ENCODE measurements around the gene ALK.

The ALK gene

DNA sequence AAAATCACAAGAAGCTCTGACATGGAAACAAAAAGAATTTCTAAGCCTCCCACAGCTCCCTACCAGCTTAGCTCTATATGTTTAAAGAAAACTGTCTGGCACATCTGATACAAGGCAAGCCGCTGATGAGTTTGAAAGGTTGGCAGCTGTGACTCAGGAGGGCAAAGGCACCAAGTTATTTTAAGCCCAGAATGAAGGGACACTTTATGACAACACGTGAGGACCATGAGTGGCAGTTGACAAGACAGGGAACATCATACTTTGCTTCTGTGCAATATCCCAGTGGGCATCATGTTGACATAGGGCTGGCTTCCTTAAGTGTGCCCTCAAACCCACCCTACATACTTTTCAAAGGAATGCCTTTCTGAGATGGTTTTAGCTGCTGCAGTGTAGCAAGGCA, 533.3 kb downstream of the ALK start:
- no peak for DNase-seq

DNA sequence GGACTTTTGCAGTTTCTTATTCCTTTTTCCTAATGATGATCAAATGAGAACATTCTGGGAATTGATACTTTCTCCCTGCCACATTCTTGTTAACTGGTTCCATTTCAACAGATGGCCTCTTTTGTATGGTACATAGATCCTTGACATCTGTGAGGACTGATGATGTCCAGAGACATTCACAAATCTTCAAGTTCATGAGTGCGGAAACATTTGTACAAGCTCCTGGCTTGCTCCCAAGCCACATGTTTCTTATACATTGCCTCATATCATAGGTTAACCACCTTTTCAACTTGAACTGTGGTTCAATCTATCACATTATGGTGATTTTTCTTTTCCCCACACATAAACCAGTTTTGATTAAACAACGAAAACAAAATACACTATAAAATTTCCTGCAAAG, 538.9 kb downstream of the ALK start:
- peak; percentile 7 for DNase-seq

DNA sequence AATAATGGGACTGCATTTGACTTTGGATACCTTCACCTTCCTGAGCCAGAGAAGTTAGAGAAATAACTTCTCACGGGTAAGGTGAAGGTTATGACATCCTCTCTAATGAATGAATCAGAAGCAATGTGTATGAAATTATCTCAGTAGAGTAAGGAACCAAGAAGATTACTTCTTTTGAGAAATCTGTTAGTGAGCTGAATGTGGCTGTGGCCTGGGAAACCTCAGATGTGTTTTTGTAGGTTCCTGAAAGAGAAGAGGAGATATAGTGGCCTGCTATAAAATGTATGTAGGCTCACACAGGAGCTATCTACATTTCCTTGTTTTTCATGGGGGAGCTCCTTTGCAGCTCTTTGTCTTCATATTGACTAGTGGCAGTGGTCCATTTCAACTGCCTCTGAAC, 543.6 kb downstream of the ALK start:
- no peak for DNase-seq

DNA sequence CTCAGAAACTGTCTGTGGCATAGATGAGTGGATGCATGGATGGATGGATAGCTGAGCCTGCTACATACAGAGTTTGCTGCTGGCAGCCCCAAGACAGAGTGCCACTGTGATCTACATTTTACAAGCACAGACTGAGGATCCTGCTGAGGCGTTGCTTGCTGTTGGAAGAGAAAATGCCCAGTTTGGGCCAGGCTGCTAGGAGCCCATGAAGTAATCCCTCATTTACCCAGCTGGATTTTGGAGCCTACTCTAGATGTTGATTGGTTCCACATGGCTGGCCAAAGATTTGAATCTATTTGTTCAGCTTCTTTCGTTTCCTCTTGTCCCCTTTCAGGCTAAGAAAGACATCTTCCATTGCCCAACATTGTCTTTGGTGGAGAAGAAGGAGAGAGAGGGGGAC, 544.8 kb downstream of the ALK start:
- DNase-seq = no peak

DNA sequence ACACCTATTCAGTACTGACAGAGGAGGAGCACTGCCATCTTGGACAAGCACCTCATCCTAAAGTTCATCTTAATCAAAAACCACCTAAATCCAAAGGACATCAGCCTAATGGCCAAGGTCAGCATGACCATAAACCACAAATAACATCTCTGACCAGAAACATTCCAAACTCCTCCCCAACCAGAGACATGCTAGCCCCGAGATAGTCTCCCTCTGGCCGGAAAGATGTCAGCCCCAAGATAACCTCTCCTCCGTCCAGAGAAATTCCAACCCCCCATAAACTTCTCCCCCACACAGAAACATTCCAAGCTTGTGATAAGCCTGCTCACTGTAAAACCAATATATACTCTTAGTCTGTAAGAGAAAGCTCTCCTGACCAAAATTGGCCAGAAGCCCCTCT, 545.5 kb downstream of the ALK start:
- DNase-seq = no peak

DNA sequence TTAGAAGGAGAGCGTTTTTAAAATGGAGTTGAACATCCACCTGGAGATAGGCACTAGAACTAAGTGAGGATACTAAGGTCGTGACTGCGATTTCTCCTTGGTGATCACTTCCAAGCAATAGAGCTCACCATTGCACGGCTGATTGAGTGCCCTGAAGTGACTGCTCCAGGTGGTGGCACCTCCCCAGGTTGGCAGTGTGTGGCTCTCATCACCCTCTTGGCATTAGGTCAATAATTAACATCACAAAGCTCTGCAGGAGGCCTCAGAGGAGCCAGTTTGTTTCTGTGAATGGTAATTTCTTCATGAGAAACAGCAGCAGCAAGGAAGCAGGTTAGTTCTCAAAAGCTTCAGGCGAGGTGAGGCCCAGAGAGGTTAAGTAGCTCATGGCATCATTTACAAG, 546.6 kb downstream of the ALK start:
- DNase-seq = peak; percentile 85

DNA sequence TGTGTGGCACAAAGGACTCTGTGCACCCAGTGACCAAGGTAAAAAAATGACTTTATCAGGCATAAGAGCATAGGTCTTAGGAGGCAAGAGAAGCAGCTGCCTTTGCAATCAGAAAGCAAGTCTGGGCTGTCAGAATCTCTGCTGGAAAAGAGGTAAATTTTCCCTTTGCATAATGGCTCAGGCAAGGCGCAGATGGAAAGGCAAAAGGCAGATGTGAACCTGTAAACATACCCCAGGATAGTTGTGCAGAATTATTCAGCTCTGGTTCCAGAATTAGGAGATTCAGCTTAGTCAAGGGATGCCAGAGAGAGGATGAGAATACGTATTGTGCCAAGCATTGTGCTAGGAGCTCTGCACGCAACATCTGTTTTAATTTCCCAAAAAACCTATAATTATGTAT, 547.5 kb downstream of the ALK start:
- DNase-seq = no peak

- DNase-seq = no peak
Measured at GRCh38 chr2:29372185-29372584, 549.2 kb downstream of the ALK start.

DNA sequence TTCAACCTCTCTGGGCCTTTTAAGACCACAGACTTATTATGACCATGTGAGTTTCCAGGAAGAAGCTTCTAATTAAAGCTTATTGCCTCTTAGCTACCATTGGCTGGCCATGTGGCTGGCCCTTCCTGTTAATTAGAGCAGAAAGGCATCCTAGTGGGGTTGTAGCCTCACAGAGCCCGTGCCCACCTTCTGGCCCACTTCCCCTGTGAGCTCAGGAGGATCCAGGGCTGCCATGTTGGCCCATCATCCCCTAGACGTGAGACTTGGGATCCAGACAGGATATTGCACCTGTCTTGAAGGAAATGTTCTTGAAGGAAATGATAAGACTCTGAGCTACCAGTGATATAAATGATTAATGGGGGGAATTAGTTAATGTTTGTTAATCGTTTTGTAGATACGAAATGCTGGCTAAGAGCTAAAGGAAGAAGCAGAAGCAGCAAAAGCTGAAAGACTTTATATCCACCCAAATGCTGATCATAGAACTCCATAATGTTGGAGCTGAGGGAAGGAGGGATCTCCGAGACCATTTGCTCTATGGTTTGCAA, 550.7 kb downstream of the ALK start:
- no peak for DNase-seq

GRCh38 chr2:29370173-29370572, 551.2 kb downstream of the ALK start:
- DNase-seq = no peak

DNA sequence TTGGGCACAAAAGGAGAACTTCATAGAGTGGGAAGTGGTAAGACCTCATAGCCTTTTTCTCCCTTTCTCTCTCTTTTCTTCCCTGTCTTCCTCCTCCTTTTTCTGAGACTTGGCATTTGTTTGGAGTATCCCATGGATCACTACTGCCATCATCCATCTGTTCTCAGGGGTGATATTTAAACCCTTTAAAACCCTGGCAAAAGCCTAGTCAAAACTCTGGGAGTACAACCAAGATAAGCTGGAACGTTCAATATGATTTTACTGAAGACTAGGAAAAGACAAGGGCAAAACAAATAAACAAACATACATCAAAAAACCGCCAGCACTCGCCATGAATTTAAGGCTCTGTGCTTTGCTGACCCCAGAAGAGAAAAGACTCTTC, 552.7 kb downstream of the ALK start:
- no peak for DNase-seq

- DNase-seq = no peak
Measured at GRCh38 chr2:29367986-29368658, 553.3 kb downstream of the ALK start.

DNA sequence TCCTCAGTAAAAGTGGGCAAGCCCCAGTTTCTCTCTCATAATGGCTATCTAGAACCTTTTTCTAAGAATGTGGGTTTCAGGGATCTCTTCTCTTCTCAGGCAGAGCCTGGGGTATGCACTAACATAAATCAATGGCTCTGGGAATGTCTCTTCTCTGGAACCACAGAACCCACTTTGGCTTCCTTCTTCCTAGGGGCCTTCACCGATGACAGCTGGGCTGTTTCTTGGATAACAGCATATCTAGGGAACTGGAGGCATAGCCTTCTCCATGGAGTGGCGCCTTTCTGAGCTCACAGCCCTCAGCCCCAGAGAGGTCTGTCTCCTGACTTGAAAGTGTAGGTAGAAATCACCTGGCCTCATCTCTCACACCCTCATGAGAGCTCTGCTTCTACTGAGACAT, 558.3 kb downstream of the ALK start:
- no peak for DNase-seq

GRCh38 chr2:29361231-29361630, 560.2 kb downstream of the ALK start:
- DNase-seq = no peak

- DNase-seq = no peak
Measured at GRCh38 chr2:29360016-29360784, 561.2 kb downstream of the ALK start.

DNA sequence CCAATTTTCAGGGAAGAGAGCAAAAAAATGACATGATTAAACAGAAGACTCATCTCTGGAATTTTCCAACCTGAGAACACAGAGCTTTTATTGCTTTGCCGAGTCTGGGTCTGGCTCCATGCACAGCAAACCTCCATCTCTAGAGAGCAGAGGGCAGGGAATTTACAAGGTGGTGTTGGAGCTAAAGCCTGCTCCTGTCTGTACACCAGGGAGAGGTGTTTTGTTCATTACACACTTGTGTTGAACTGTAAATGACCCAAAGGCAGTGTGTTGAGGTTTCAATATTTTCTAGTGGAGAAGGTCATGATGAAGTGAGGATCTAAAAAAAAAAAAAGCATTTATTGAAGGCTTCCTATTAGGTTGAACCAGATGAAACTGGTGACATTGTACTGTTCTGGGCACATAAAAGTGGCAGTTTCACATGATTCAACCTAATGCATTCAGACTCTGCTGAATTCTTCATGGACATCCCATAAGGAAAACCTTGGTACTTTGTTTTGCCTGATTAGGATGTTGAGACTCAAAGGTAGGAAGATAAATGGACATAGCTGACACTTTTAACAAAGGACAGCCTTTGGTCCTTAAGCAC, 567.9 kb downstream of the ALK start:
- no peak for DNase-seq

DNA sequence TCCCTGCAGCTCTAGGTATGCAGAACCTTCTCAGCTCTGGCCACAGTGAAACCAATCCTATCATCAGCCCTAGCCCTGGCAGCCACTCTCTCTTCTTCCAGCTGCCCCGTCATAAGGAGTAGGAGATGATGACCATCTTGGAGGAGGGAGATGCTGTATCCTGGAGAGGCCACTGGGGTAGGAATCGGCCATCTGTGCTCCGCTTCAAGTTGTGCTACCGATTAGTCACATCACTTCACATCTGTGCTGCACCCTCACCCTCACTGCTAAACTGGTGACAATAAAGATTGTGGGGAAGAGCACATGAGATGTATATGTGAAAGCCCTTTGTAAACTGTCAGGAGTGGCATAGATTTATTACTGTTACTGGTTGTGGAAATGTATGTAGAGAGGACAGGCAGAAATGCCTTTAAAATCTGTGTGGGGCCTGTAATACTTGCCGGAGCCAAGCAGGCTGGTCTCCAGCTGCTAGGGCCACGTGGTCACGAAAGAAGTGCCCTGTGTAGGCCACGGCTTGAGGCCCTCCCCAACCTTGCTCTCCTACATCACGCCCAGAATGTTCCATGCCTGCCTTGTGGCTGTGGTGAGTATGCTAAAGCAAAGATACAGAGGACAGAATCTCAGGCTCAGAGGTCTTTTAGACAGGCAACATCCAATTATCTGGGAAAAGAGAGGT, 569.3 kb downstream of the ALK start:
- DNase-seq = no peak

DNA sequence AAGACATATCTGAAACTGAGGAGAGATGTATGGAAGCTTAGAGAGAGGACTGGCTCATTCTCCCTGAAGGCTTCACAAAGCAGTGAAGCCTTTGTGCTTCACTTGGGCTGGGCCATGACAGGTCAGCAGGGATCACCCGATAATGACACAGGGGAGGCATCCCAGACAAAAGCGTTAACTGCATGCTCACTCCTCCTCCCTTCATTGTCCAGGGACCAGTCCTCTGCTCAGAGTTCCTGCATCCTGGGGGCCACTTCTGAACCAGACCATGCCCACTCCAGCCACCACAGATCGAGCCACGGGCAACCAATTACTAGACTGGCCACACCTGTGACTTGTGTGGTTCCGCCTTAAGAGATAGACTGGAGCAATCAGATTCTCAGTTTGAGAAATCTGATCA, 570.1 kb downstream of the ALK start:
- DNase-seq = no peak

DNA sequence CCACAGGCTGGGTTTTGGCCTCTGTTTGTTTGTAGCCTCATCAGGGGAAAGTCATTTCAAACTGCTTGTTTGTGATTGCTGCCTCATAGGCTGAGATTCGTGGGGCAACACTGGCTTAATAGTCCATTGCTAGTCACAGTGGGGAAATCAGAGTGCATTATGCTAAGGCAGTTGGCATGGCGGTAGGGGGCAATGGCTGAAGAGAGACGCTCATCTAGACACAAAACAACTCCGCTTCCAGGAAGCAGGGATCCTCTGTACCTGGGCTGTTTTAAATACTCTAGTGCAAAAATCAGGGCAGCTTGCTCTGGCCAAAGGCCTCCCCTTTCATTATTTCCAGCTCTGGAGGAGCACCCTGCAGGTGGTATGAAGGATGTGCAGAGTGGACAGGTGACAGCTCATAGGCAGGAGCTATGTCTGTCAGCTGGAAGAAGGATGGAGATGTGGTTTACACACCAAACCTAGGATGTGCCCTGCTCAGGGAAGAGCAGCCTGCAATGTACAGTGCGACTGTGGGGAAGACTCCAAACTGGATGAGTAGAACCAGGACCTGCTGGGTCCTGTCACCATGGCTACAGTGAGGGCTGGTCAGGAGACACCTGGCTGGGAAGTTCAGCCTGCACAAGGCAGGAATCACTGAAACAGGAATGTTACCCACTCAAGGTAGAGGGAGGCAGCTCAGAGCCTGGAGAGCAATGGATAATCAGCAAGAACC, 571.9 kb downstream of the ALK start:
- DNase-seq = no peak

- no peak for DNase-seq
Measured at GRCh38 chr2:29347774-29348461, 573.5 kb downstream of the ALK start.

- DNase-seq = no peak
Measured at GRCh38 chr2:29345236-29345635, 576.1 kb downstream of the ALK start.

DNA sequence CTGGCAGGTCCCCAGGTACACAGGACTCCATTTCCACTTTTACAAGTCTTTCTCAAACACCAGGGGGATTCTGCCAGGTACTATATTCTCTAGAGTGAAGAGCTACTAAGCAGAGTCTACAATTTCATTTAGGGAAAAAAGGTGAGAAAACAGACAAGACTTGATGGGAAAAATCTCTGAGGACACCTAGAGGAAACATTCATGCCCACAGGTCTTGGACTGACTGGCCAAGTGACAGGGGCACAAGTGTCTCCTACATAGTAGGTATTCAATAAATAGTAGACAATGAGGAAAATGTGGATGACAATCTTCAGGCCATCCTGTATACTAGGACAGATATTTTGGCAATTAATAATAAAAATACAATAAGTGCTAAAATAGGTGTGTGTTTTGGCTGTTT, 577.6 kb downstream of the ALK start:
- DNase-seq = no peak
